ENCODE measurements around the gene IL5.

Gene IL5

GRCh38 chr5:132497488-132497997 is 45.8 kb downstream of the IL5 start:
- no peak for DNase-seq

- DNase-seq: peak; percentile 72
Measured at GRCh38 chr5:132496631-132497487, 46.5 kb downstream of the IL5 start.

- peak; percentile 84 for DNase-seq
Measured at GRCh38 chr5:132496191-132496630, 47.1 kb downstream of the IL5 start.

- peak; percentile 77 for DNase-seq
Measured at GRCh38 chr5:132495667-132496190, 47.6 kb downstream of the IL5 start.

GRCh38 chr5:132493821-132494220 is 49.5 kb downstream of the IL5 start:
- DNase-seq: no peak

- DNase-seq: no peak
Measured at GRCh38 chr5:132493241-132493640, 50.1 kb downstream of the IL5 start.

GRCh38 chr5:132492386-132493125 is 50.8 kb downstream of the IL5 start:
- DNase-seq: no peak
